NT2/D1 (cell line): ENCODE data around the gene JMJD4.

ENCODE experiments used
- DNase-seq: peaks from one replicate; pipeline ENCODE4 v3.0.0-alpha.2; 2011; ENCODE audit warnings: low read depth, low spot score
- H3K27me3 ChIP-seq: 2 replicates; pipeline ENCODE4 v1.6.0; 2011; ENCODE audit warnings: mild to moderate bottlenecking; ENCODE audit not compliant: insufficient read length, insufficient read depth
- H3K36me3 ChIP-seq: 2 replicates; pipeline ENCODE4 v1.6.1; 2011; ENCODE audit warnings: mild to moderate bottlenecking, low read length, mixed read lengths; ENCODE audit not compliant: insufficient read depth, insufficient read length
- H3K4me1 ChIP-seq: 2 replicates; pipeline ENCODE4 v1.5.1; 2011; ENCODE audit not compliant: insufficient read depth, insufficient read length
- H3K4me3 ChIP-seq: 2 replicates; pipeline ENCODE4 v1.5.1; 2011; ENCODE audit warnings: low read depth; ENCODE audit not compliant: insufficient read length
- H3K9ac ChIP-seq: 2 replicates; pipeline ENCODE4 v1.6.0; 2011; ENCODE audit warnings: low read depth; ENCODE audit not compliant: insufficient read length
- H3K9me3 ChIP-seq: 2 replicates; pipeline ENCODE4 v1.5.1; 2011; ENCODE audit warnings: mild to moderate bottlenecking, low read length; ENCODE audit not compliant: insufficient read depth
- SUZ12 ChIP-seq: IDR thresholded peaks from 2 replicates; pipeline ENCODE4 v1.6.1; 2011; ENCODE audit not compliant: insufficient read length, insufficient read depth; ENCODE audit errors: extremely low read depth
- YY1 ChIP-seq: IDR thresholded peaks from 2 replicates; pipeline ENCODE4 v1.6.1; 2011; ENCODE audit not compliant: insufficient read length, insufficient read depth
- ZNF274 ChIP-seq: IDR thresholded peaks from 2 replicates; pipeline ENCODE4 v1.6.1; 2011; ENCODE audit warnings: mild to moderate bottlenecking, low read depth, low read length

Gene JMJD4

DNA sequence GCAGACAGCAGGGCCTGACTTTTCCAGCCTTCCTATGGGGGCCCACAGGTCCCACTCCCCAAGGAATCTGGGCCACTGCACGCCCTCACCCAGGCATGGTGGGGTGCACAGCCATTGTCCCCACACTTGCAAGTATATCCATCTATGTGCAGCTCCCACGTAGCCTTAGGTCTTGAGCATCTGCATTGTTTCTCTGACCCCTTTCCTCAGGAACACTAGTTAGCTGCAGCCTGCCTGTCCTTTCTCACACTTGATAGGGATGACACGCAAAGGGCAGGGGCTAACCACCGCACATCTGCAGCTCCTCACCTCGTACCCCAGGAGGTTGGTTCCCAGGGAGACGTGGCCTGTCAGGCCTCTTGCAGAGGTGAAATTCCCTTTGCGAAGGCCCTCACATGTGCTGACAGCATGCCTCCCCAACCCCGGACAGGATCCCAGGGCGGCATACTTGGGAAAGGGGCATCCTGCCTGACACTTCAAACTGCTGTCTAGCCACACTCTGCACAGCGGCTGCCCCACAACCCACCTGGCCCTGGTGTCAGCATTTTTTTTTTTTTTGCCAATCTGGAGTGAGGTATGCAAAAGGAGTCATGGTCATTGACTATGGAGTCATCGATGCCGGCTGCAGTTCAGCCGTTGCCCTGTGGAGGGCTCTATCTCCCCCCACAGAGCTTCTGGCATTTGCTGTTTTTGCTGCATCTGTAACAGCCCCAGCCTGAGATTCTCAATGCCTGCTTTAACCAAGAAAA, 5.0 kb downstream of the JMJD4 start:
- no peak overlapping the region for H3K4me3 ChIP-seq
- DNase-seq = peak; percentile 75
- TF ChIP-seq ZNF274 = no peak
- TF ChIP-seq YY1 = no peak
- no peak for TF ChIP-seq SUZ12

DNA sequence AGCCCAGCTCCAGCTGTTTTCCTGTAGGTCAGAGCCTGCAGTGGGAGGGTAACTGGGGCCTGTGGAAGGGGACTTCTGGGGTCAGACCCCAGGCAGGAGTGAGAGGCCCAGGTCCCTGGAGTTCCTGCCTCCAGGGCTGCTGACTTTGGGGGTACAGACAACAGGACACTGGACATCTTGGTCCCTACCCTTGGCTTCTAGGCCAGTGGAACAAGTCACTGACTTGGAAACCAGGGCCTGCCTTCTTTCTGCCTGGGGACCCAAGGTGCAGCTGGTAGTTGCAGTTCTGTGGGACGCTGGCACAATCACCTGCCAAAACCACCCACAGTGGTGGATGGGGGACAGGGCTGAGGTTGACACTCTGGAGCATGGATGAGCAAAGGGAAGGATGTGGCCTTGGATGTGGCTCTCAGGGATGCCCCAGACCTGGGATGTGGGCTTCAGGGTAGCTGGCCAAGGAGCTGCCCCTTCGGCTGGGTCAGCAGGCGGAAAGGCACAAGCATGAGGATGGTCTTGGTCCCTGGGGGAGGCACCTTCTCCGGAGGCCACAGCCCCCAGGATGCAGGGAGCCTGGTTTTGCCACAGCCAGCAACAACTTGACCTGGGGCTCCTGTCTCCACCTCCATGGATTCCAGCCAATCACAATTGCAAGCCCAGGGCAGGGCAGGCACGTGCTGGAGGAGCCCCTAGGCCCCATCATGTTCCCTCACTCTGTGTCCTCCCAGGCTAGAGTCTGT, 5.8 kb downstream of the JMJD4 start:
- peaks cover 35% of the 10 kb centered on the region for H3K36me3 ChIP-seq
- DNase-seq = no peak
- peak overlapping the region; percentile 78 for H3K9ac ChIP-seq
- TF ChIP-seq ZNF274 (no peak), SUZ12 (no peak), YY1 (no peak)
- H3K27me3 ChIP-seq = no peaks in the 10 kb centered on the region
- H3K4me1 ChIP-seq = peaks cover 25% of the 10 kb centered on the region
- H3K4me3 ChIP-seq = peak overlapping the region; percentile 73
- H3K9me3 ChIP-seq = peaks cover 6% of the 10 kb centered on the region

More for the DNA sequence above, 5.0 kb downstream of the JMJD4 start:
- H3K4me1 ChIP-seq = peaks cover 25% of the 10 kb centered on the region
- H3K9ac ChIP-seq = peak overlapping the region; percentile 46
- no peaks in the 10 kb centered on the region for H3K27me3 ChIP-seq
- peaks cover 35% of the 10 kb centered on the region for H3K36me3 ChIP-seq
- H3K9me3 ChIP-seq = no peaks in the 10 kb centered on the region

DNA sequence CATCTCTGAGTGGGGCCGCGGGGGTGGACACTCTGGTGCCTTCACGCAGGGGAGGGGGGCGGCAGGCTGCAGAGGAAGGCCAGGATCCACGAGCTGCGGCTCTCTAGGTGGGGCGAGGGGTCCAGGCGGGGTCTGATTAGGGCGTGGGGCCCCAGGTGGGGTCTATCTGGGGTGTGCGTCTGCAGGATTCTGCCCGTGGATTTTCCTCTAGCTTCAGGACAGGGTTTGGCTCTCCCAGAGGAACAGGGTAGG, 6.3 kb downstream of the JMJD4 start:
- Histone ChIP-seq H3K4me3 (peak overlapping the region; percentile 73), H3K9me3 (peaks cover 11% of the 10 kb centered on the region), H3K9ac (peak overlapping the region; percentile 78), H3K4me1 (peaks cover 24% of the 10 kb centered on the region), H3K27me3 (no peaks in the 10 kb centered on the region), H3K36me3 (peaks cover 34% of the 10 kb centered on the region)
- TF ChIP-seq YY1 (no peak), SUZ12 (no peak), ZNF274 (no peak)
- DNase-seq = no peak

GRCh38 chr1:227728059-227728891, 6.8 kb downstream of the JMJD4 start:
- Histone ChIP-seq H3K9ac (peak overlapping the region; percentile 78), H3K36me3 (peaks cover 28% of the 10 kb centered on the region), H3K9me3 (peaks cover 17% of the 10 kb centered on the region), H3K4me1 (peaks cover 19% of the 10 kb centered on the region), H3K27me3 (no peaks in the 10 kb centered on the region), H3K4me3 (peak overlapping the region; percentile 73)
- TF ChIP-seq SUZ12 = no peak
- peak; percentile 86 for DNase-seq

DNA sequence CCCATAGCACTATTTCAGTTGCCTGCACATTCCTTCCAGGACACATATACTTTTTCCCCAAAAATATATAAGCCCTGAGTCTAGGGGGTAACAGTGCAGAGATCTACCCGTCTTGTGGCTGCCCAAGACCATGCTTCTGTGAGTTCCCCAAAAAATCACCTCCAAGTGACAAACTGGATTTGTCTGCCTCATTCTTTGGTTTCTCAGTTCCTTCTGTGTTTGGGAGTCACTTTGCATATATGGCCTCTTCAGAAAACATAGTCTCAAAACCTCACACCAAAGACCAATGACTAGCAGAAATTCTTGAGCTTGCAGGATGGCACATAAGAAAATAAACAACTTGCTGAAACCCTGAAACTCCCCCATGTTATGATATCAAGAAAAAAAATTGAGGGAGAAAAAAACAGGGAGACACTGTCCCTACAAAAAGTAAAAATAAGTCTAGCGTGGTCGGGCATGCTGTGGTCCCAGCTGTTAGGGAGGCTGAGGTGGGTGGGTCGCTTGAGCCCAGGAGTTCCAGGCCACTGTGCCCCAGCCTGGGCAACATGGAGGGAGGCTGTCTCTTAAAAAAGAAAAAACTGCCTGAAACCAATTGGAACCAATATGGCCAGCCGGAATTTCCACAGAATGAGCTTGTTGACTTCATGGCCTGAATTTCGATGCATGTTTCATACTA, 8.0 kb downstream of the JMJD4 start:
- no peak for DNase-seq
- H3K9me3 ChIP-seq = peaks cover 28% of the 10 kb centered on the region
- no peak overlapping the region for H3K9ac ChIP-seq
- no peak for TF ChIP-seq ZNF274
- TF ChIP-seq YY1 = no peak
- TF ChIP-seq SUZ12 = no peak
- H3K4me1 ChIP-seq = peaks cover 19% of the 10 kb centered on the region
- H3K36me3 ChIP-seq = peaks cover 16% of the 10 kb centered on the region
- H3K4me3 ChIP-seq = no peak overlapping the region
- H3K27me3 ChIP-seq = no peaks in the 10 kb centered on the region

GRCh38 chr1:227726318-227726717, 8.8 kb downstream of the JMJD4 start:
- H3K9me3 ChIP-seq = peaks cover 35% of the 10 kb centered on the region
- H3K36me3 ChIP-seq = peaks cover 9% of the 10 kb centered on the region
- H3K4me3 ChIP-seq = no peak overlapping the region
- no peak for DNase-seq
- H3K27me3 ChIP-seq = no peaks in the 10 kb centered on the region
- TF ChIP-seq ZNF274 (no peak), YY1 (no peak), SUZ12 (no peak)
- peaks cover 19% of the 10 kb centered on the region for H3K4me1 ChIP-seq
- no peak overlapping the region for H3K9ac ChIP-seq
